ENCODE data around the gene FRMPD2.
"Not testable (repeated sequence)": the region's sequence is repeated elsewhere in the genome, so short reads cannot be mapped to it uniquely, and the experiment has no call there.

FRMPD2 gene

DNA sequence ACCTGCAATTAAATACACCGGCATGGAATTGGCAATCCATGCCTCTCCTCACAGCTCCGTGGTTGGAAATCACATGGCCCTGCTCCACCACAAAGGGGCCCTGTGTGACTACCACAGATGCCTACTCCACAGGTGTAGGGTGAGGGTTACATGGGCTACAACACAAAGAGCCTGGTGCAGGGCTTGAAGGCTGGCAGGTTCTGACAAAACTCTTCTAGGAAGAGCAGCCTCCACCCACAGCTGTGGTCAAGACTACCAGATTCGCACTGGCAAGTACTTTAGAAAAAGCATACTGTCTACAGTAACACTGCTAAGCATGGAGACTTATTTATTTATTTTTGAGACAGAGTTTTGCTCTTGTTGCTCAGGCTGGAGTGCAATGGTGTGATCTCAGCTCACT, 126.9 kb downstream of the FRMPD2 start:
- H3K27ac Mint-ChIP-seq, H3K4me1 Mint-ChIP-seq, H3K27me3 Mint-ChIP-seq, CTCF ChIA-PET, H3K36me3 Mint-ChIP-seq, H3K9me3 Mint-ChIP-seq, DNase-seq, H3K4me3 Mint-ChIP-seq: not testable (repeated sequence)

GRCh38 chr10:48143721-48144642, 130.5 kb downstream of the FRMPD2 start:
- H3K4me3 Mint-ChIP-seq, H3K4me1 Mint-ChIP-seq, H3K27me3 Mint-ChIP-seq, H3K36me3 Mint-ChIP-seq, H3K27ac Mint-ChIP-seq, H3K9me3 Mint-ChIP-seq, CTCF ChIA-PET, DNase-seq: not testable (repeated sequence)

- H3K9me3 Mint-ChIP-seq, DNase-seq, H3K4me1 Mint-ChIP-seq, CTCF ChIA-PET, H3K36me3 Mint-ChIP-seq, H3K4me3 Mint-ChIP-seq, H3K27ac Mint-ChIP-seq, H3K27me3 Mint-ChIP-seq: not testable (repeated sequence)
These were observed 133.5 kb downstream of the FRMPD2 start for GRCh38 chr10:48140949-48141348.

- CTCF ChIA-PET, H3K27me3 Mint-ChIP-seq, H3K27ac Mint-ChIP-seq, H3K4me1 Mint-ChIP-seq, H3K9me3 Mint-ChIP-seq, DNase-seq, H3K4me3 Mint-ChIP-seq, H3K36me3 Mint-ChIP-seq: not testable (repeated sequence)
These were observed 134.3 kb downstream of the FRMPD2 start for GRCh38 chr10:48139953-48140850.

GRCh38 chr10:48128954-48129353, 145.5 kb downstream of the FRMPD2 start:
- H3K4me1 Mint-ChIP-seq, DNase-seq, H3K27me3 Mint-ChIP-seq, H3K27ac Mint-ChIP-seq, CTCF ChIA-PET, H3K4me3 Mint-ChIP-seq, H3K36me3 Mint-ChIP-seq, H3K9me3 Mint-ChIP-seq: not testable (repeated sequence)

DNA sequence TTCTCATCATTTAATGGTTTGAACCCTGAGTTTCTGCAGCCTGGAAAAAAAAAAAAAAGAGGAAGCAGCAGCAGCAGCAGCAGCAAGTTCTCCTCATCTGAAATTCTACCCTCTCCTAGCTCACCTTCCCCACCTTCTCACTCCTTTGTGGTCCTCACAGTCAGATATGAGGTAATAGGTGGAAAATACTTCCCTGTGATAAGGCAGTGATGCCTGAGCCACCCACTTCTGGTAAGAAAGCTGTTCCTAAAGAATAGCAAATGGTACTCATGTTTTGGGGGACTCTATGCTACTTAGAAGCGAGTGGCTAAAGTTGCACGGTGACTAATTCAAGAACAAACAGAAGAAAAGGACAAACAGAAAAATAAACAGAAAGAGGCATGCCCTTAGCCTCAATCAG, 148.2 kb downstream of the FRMPD2 start:
- DNase-seq, H3K36me3 Mint-ChIP-seq, CTCF ChIA-PET, H3K9me3 Mint-ChIP-seq, H3K4me3 Mint-ChIP-seq, H3K27ac Mint-ChIP-seq, H3K4me1 Mint-ChIP-seq, H3K27me3 Mint-ChIP-seq: not testable (repeated sequence)

DNA sequence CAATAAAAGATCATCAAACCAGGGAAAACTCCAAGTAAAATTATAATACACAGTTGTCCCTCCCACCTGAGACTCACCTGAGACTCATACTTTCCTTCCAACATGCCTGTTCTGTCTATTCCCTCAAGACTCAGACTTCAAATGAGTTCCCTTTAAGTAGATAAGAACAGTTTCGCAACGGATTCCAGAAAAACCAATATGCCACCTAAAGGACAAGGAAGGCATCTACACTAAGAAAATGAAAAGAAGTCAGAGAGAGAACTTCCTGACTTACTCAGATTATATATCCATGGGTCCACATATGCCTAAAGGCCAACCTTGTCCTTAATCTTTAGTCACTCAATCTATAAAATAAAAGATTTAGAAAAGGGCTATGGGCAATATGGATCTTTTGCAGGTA, 148.9 kb downstream of the FRMPD2 start:
- H3K4me3 Mint-ChIP-seq, H3K27me3 Mint-ChIP-seq, H3K27ac Mint-ChIP-seq, H3K4me1 Mint-ChIP-seq, CTCF ChIA-PET, H3K9me3 Mint-ChIP-seq, H3K36me3 Mint-ChIP-seq, DNase-seq: not testable (repeated sequence)

- DNase-seq, H3K4me1 Mint-ChIP-seq, CTCF ChIA-PET, H3K36me3 Mint-ChIP-seq, H3K27ac Mint-ChIP-seq, H3K4me3 Mint-ChIP-seq, H3K27me3 Mint-ChIP-seq, H3K9me3 Mint-ChIP-seq: not testable (repeated sequence)
These were observed 151.9 kb downstream of the FRMPD2 start for GRCh38 chr10:48122618-48123017.

DNA sequence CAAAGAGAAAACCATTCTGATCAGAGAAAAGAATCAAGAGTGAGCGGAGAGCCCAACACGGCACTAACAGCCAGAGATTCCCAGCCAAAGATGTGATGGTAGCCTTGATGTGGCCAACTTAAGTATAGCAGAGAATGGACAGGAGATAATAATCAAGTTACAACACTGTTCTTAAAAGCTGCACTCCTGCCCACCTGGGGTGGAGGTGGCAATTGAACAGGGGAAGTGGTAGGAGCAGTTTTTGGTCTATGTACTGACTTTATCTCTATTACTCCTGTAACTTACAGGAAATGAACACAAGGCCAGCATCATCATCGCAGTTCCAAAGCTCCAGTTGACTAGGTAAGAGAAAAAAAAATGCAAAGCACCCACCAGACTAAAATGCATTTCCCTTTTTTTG, 164.2 kb downstream of the FRMPD2 start:
- H3K27me3 Mint-ChIP-seq, H3K9me3 Mint-ChIP-seq, H3K36me3 Mint-ChIP-seq, CTCF ChIA-PET, H3K4me3 Mint-ChIP-seq, H3K4me1 Mint-ChIP-seq, H3K27ac Mint-ChIP-seq, DNase-seq: not testable (repeated sequence)

All from activated naive CD4-positive, alpha-beta T cell treated with anti-CD3 and anti-CD28 coated beads, Interleukin-2, amount 10 ng/mL, durations not matched to agents 7 days and 5 days (primary cell).